Brain microvascular endothelial cell (primary cell): ENCODE data around the gene TEAD1.

Experiments used
- DNase-seq: peaks from one replicate; pipeline ENCODE4 v3.0.0-alpha.2; 2020
- H3K27ac ChIP-seq: fragments of 250-450 bp; sonication (Bioruptor Pico); 2 replicates; pipeline ENCODE4 v1.5.1; 2020; ENCODE audit warnings: mild to moderate bottlenecking, moderate library complexity
- H3K27me3 ChIP-seq: fragments of 250-450 bp; sonication (Bioruptor Pico); replicated peaks from 2 replicates; pipeline ENCODE4 v1.5.1; 2020; ENCODE audit warnings: mild to moderate bottlenecking
- H3K36me3 ChIP-seq: fragments of 250-450 bp; sonication (Bioruptor Pico); replicated peaks from 2 replicates; pipeline ENCODE4 v1.5.1; 2020; ENCODE audit warnings: mild to moderate bottlenecking
- H3K4me3 ChIP-seq: 2 replicates; pipeline ENCODE4 v1.5.1; 2011; ENCODE audit warnings: low read depth, mild to moderate bottlenecking, control low read depth, low read length, moderate library complexity
- CTCF ChIP-seq: IDR thresholded peaks from 2 replicates; pipeline ENCODE4 v1.5.1; 2011; ENCODE audit warnings: low read depth, mild to moderate bottlenecking, moderate library complexity, low read length, control low read depth, inconsistent platforms; ENCODE audit errors: missing control alignments
- in situ Hi-C: cut with HindIII; loops from 2 replicates; pipeline ENCODE4 v1.10.0; 2017; ENCODE audit warnings: low sequenced_read_pairs, low pct_ligation_motif_present

Gene TEAD1

GRCh38 chr11:12865863-12866595, 191.8 kb downstream of the TEAD1 start:
- H3K27ac ChIP-seq = no peak overlapping the region
- no peaks in the 10 kb centered on the region for H3K27me3 ChIP-seq
- no peaks in the 10 kb centered on the region for H3K36me3 ChIP-seq
- in situ Hi-C loops = no loop called here
- no peak overlapping the region for H3K4me3 ChIP-seq
- no peak for DNase-seq
- no peak for TF ChIP-seq CTCF

- in situ Hi-C loops = no loop called here
- Histone ChIP-seq H3K27me3 (no peaks in the 10 kb centered on the region), H3K27ac (no peak overlapping the region), H3K36me3 (no peaks in the 10 kb centered on the region), H3K4me3 (no peak overlapping the region)
- TF ChIP-seq CTCF = no peak
- no peak for DNase-seq
Measured at GRCh38 chr11:12867531-12867930, 193.3 kb downstream of the TEAD1 start.

DNA sequence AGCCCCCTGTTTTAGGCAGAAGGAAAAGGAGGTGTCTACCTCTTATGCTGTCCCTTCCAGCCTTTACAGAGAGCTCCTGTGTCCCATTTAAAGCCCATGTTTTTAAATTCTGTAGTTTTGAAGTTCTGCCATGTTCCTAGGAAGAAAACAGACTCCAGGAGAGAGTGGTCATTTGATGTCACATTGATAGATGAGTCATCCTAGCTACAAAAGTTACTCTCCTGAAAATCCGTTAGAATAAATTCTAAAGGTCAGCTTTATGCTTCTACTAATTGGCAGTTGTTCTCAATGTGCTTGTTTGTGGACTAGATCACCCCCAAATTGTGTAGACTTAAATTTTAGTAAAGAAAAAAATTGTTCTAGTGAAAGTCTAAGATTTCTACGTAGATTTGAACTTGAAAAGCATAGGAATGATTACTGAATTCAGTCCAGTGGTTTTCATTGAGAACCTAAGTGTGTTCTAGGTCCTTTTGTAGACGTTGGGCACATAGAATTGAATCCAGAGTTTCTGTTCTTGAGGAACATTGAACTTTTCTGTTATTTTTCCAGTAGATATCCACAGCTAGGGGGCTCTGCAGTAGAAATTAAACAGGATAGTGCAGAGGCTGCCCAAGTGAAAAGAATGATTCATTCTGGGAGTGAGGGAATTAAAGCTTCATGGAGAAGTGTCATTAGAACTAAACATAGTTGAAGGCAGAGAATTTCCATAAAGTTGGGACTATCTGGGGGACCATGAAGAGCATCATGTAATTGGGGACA, 194.3 kb downstream of the TEAD1 start:
- in situ Hi-C loops = no loop called here
- H3K27ac ChIP-seq = peak overlapping the region; percentile 24
- no peaks in the 10 kb centered on the region for H3K36me3 ChIP-seq
- H3K4me3 ChIP-seq = no peak overlapping the region
- peak; percentile 49 for TF ChIP-seq CTCF
- no peak for DNase-seq
- no peaks in the 10 kb centered on the region for H3K27me3 ChIP-seq

GRCh38 chr11:12871241-12871640, 197.0 kb downstream of the TEAD1 start:
- Histone ChIP-seq H3K27me3 (no peaks in the 10 kb centered on the region), H3K36me3 (peaks cover 2% of the 10 kb centered on the region), H3K27ac (no peak overlapping the region), H3K4me3 (no peak overlapping the region)
- no peak for TF ChIP-seq CTCF
- DNase-seq = no peak
- in situ Hi-C loops = no loop called here

DNA sequence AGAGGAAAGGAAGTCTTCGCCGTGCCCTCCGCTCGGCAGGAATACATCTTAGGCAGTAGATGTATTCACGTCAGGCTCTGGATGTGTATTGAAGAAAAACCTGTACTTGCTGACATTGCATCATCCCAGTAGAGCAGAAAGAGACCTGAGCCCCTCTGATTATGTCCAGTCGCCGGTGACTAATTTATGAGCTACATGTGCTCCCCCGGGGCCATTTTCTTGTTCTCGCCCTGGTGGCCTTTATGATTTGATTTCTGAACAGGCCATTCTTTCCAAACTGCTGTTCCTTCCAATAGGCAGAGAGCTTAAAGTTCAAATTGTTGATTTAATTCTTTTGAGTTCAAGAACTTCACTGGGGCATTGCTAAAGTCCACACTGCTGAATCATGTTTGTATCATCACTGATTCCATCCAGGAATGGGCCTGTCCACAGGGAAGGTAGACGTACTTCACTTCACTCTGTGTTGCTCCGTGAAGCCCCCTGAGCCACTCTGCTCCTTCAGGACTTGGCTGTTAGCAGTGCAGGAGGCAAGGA, 197.6 kb downstream of the TEAD1 start:
- H3K4me3 ChIP-seq = no peak overlapping the region
- in situ Hi-C loops = no loop called here
- no peaks in the 10 kb centered on the region for H3K27me3 ChIP-seq
- no peak for DNase-seq
- peaks cover 2% of the 10 kb centered on the region for H3K36me3 ChIP-seq
- TF ChIP-seq CTCF = no peak
- H3K27ac ChIP-seq = no peak overlapping the region
